ENCODE measurements around the gene PTHLH.
A peak's percentile ranks its signal among the peaks of the same experiment; 100 is the strongest.

Gene PTHLH

DNA sequence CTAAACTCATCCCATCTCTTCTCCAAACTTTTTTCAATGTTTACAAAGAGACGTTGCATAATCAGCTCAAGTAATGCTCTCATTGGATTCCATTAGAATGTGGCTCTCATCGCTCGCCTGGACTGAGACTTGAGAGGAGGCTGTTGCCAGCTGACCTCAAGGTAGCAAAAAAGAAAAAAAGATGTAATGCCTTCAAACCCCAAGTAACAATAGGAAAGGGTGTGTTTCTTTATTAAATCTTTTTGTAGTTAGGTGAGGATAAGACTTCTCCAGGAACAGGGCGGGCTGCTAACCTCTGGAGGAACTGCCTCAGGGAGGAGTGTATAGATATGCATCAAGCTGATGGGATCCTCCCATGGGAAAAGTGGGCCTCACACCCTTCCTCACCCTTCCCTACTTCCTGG, 956 bp upstream of the PTHLH start:
- no peak for DNase-seq

GRCh38 chr12:27971606-27972005, 927 bp downstream of the PTHLH start:
- DNase-seq = no peak

DNA sequence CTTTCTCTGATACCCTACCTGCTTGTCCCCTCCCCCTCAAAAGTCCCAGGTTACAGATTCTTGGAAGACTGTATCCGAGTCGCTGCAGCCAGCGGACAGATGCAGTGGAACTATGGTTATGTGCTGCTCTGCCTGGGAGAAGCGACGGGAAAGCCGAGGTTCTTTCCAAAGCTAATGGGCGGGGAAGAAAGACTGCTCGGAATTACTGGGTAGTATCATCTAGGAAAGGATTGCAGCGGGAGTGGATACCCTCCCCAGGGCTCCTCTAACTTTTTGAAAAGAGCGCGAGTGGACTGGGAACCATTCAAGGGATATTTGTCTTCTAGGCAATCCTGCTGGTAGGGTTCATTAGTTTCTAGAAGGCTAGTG, 1.4 kb downstream of the PTHLH start:
- DNase-seq = no peak

DNA sequence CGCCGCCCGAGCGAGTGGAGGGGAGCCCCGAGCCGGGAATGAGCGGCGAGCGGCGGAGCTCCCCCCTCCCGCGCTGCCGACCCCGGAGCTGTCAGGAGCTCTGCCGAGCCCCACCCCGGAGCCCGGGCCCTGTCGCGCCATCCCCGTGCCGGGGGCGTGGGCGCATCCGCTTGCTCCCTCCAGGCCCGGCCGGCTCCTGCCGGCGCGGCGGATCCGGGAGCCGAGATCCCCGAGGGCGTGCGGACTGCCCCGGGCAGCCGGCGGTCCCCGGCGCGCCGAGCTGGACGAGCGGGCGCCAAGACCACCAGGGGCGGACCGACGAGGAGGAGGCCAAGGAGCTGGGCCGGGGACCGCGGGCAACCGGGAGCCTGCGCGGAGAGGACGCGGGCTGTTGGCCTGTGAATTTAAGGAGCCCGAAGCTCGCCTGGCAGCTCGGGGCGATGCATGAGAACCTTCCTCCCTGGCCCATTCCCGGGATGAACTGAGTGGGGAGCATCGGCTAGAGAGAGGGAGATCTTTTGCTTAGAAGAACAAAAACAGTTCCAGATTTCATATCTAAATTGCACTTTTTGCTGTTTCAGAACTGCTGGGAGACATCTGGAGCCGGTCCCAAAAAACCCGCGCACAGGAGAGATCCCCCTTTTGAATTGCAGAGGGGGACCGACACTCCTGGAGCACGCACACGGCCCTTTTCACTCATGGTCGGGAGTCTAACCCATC, 2.0 kb downstream of the PTHLH start:
- peak; percentile 39 for DNase-seq

GRCh38 chr12:27969624-27970400, 2.7 kb downstream of the PTHLH start:
- peak; percentile 69 for DNase-seq

GRCh38 chr12:27968972-27969623, 3.4 kb downstream of the PTHLH start:
- peak; percentile 33 for DNase-seq

DNA sequence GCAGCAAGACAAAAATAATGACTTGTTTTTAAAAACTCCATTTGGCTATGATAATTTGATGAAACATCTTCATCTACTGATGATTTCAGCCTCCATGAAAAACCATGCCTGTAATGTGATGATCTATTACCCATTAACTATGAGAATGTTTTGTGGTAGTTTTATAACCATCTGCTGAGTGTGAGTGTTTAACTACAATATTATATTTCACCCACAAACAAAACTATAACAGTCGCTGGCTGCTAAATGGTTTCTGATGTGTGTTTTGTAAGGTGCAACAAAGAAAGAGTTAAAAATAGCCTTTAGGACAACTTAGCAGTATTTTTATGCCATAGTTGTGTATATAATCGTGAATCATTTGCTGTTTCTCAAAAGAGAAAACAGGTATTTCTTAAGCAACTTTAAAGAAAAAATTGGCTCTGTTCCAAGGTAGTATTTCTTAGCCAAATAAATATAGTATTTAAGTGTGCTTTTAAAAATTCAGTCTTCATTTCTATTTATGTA, 4.9 kb downstream of the PTHLH start:
- peak; percentile 60 for DNase-seq

- peak; percentile 97 for DNase-seq
Measured at GRCh38 chr12:27966870-27967269, 5.7 kb downstream of the PTHLH start.

DNA sequence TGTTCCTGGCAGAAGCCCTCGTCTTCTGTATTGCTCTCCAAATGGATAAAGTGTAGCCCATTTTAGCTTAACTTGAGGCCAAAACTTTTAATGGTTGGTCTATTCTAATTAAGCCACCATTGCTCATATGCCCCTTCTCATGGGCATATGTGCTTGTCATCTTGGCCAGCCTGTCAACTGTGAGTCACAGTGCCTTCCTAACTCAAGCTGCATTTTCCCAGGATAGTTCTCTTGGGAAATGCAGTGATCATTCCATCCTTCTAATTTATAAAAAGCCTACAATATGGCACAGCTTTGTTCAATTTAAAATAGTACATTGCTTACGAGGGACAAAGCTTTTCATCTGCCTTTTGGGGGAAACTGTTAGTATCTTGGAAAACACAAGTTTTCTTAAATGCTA, 6.6 kb downstream of the PTHLH start:
- DNase-seq = peak; percentile 66

DNA sequence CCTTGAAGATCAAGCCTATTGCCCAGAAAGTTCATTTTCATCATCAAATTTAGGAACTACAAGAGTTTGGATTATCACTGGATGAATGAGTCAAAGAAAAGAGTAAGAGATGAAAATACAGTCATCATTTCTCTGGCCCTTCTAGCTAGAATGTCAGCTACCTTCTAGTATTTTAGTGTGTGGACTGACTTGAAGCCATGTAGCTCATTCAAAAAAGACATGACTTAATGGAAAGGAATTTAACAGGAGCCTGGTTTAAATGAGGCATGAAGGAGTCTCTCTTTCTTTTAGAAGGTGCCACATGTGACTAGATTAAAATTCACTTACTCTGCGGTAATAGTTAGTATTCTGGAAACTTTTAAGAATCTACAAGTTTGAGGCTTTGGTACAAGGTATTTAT, 7.1 kb downstream of the PTHLH start:
- DNase-seq = peak; percentile 69

- DNase-seq = no peak
Measured at GRCh38 chr12:27964123-27964522, 8.4 kb downstream of the PTHLH start.

GRCh38 chr12:27960821-27961220, 11.7 kb downstream of the PTHLH start:
- no peak for DNase-seq

GRCh38 chr12:27958675-27959074, 13.9 kb downstream of the PTHLH start:
- DNase-seq = no peak

DNA sequence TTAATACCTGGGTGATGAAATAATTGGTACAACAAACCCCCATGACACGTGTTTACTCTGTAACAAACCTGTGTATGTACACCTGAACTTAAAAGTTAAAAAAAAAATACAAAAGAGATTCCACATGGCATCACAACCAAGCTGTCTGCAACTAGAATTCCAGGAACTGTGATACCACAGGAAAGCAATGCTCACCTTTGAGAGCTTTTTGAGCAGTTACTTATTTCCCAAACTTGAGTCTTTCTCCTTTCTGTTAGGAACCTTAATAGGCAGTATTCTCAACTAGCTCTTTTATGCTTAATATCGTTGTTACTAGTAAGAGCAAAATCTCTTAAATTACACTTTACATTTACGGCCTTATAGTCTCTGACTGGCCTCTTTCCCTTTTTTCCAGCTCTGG, 15.2 kb downstream of the PTHLH start:
- DNase-seq = no peak

GRCh38 chr12:27953817-27954216, 18.7 kb downstream of the PTHLH start:
- no peak for DNase-seq

GRCh38 chr12:27953348-27953747, 19.2 kb downstream of the PTHLH start:
- no peak for DNase-seq

DNA sequence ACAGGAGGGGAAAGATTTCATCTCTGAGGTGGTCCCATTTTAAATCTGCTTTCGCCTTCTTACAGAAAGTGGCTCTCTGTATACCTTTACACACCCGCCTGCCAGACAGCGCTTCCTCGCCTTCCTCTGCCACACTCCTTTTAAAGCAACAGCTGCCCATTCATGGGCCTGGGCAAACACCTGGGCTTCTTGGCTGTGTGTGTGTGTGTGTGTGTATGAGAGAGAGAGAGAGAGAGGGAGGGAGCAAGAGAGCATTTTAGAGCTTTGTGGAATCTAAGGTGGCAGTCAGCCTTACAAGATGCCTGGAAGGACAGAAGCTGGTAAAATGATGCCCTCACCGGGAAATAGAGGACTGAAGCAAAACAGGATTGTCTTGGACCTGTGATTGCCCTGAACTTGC, 20.0 kb downstream of the PTHLH start:
- DNase-seq = no peak

- DNase-seq = no peak
Measured at GRCh38 chr12:27951898-27952297, 20.6 kb downstream of the PTHLH start.

GRCh38 chr12:27946421-27946820, 26.1 kb downstream of the PTHLH start:
- no peak for DNase-seq

- DNase-seq = peak; percentile 76
Measured at GRCh38 chr12:27940756-27941402, 31.7 kb downstream of the PTHLH start.

DNA sequence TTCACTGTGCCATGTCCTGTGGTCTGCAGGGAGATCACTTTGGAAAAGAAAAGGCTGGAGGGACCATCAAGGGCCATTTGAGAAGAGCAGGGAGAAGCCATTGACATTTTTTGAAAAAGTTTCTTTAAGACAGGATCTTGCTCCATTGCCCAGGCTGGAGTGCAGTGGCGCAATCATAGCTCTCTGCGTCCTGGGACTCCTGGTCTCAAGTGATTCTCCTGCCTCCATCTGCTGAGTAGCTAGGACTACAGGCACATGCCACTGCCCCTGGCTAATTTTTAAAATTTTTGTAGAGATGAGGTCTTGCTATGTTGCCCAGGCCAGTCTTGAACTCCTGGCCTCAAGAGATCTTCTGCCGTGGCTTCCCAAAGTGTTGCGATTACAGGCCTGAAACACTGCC, 32.3 kb downstream of the PTHLH start:
- DNase-seq = no peak

- no peak for DNase-seq
Measured at GRCh38 chr12:27937768-27938167, 34.8 kb downstream of the PTHLH start.

- DNase-seq = peak; percentile 3
Measured at GRCh38 chr12:27936196-27936595, 36.3 kb downstream of the PTHLH start.
